Measurements from ENCODE around the gene RAD18.

GRCh38 chr3:8959668-8960067 is 3.6 kb downstream of the RAD18 start:
- no peak for TF ChIP-seq EZH2phosphoT487 (IDR thresholded peaks at IDR 0.05; ENCODE audit: low read depth, severe bottlenecking, unreplicated experiment)
- TF ChIP-seq CTCF (IDR thresholded peaks at IDR 0.05; ENCODE audit: poor library complexity), result no peak

All from hepatocyte (in vitro differentiated cells).